ENCODE measurements around the gene PKN2.

Gene PKN2

DNA sequence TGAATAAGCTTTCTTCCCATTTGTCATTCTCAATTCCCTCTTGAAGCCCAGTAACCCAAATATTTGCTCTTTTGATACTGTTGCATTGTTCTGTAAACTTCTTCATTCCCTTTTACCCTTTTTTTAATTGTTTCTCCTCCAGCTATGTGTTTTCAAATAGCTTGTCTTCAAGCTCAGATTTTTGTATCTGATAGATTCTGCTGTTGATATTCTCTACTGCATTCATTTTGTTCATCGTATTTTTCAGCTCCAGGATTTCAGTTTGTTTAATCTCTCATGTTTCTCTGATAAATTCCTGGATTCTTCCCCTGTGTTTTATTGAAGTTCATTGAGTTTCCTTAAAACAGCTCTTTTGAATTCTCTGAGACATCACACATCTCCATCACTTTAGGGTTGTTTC, 51.8 kb downstream of the PKN2 start:
- no peak for DNase-seq

DNA sequence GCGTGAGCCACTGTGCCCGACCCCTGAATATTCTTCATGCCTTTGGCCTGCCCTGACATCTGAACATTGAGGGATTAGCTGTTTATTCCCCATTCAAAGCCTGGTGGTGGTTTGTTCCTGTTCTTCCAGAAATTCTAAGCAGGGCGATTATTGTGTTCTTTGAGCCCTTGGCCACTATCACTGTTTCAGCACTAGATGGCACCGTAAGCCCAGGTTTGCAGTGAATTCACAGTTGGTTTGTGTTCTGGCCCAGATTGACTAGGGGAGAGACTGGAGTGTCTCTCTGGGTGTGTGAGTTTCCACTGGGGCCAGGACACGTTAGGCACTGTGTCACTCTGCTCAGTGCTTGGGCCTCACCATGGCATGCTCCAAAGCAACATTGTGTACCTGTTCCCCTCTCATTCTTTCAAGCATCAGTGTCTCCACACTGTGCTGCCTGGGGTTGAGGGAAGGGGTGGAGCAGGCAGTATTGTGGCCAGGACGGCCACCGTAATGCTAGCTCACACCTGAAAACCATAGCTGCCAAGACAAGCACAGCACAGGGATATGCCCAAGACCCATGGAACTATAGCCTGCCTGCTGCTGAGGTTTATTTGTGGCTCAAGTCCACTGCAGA, 52.7 kb downstream of the PKN2 start:
- DNase-seq: no peak

DNA sequence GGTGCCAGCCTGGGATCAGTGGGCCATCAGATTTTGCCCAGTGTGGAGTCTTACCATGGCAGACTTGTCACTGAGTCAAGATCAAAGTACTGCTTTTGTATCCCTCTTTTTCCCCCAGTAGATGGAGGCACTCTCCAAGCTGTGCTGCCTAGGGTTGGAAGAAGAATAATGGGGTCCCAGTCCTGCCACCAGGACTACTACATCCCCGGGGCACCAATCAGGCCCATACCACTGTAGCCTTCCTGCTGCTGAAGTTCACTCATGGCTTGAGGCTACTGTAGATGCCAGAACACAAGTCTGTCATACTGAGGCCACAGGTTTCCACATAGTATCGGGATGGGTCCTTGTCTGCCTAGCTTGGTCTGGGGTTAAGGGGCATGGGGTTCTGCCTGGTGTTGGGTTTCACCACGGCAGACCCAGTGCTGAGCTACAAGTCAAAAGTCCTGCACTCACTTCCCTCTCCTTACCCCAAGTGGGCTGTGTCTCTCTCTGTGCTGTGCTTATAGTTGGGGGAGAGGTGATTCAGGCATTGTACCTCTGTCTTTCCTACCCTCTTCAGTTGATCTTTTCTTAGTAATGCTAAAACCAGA, 53.4 kb downstream of the PKN2 start:
- DNase-seq: no peak

DNA sequence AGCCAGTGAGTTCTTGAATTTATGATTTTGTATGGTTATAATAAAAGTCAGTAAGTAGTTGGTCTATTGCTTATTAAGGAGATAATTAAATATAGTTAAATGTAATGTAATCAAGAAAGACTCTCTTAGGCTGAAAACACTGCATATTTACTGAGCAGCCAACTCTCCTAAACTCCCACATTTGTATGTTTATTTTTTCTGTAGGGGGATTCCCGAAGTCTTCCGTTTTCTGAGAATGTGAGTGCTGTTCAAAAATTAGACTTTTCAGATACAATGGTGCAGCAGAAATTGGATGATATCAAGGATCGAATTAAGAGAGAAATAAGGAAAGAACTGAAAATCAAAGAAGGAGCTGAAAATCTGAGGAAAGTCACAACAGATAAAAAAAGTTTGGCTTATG, 56.7 kb downstream of the PKN2 start:
- no peak for DNase-seq

DNA sequence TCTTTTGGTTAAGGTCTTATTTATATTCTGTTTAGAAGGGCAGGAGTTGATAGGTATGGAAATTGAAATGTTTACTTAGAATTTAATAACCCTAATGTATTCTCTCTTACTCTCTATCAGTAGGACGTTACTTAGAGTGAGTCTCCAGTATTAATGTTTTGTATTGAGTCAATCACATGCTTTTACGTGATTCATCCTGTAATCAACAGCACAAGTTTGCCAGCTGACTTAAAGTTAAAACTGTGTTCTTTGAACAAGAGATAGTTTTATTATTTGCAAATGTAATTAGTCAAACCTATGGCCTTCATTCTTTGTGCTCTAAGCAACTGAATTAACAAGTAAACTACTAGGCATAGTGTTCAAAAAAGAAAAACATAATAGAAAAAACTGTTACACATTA, 57.3 kb downstream of the PKN2 start:
- no peak for DNase-seq

- DNase-seq: no peak
Measured at GRCh38 chr1:88742531-88742930, 58.5 kb downstream of the PKN2 start.

GRCh38 chr1:88744142-88744541, 60.1 kb downstream of the PKN2 start:
- DNase-seq: no peak

DNA sequence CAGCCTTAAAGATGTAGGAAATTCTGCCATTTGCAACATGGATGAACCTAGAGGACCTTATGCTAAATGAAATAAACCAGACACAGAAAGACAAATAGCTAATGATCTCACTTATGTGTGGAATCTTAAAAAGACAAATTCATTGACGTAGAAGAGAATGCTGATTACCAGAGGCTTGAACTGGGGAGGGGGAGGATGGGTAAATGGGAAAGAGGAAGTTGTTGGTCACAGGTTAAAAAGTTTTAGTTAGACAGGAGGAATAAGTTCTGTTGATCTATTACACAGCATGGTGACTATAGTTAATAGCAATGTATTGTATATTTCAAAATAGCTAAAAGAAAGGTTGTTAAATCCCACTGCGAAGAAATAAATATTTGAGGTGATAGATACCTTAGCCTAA, 62.8 kb downstream of the PKN2 start:
- DNase-seq: no peak

- DNase-seq: no peak
Measured at GRCh38 chr1:88751714-88752113, 67.6 kb downstream of the PKN2 start.

GRCh38 chr1:88753506-88753905, 69.4 kb downstream of the PKN2 start:
- DNase-seq: no peak

DNA sequence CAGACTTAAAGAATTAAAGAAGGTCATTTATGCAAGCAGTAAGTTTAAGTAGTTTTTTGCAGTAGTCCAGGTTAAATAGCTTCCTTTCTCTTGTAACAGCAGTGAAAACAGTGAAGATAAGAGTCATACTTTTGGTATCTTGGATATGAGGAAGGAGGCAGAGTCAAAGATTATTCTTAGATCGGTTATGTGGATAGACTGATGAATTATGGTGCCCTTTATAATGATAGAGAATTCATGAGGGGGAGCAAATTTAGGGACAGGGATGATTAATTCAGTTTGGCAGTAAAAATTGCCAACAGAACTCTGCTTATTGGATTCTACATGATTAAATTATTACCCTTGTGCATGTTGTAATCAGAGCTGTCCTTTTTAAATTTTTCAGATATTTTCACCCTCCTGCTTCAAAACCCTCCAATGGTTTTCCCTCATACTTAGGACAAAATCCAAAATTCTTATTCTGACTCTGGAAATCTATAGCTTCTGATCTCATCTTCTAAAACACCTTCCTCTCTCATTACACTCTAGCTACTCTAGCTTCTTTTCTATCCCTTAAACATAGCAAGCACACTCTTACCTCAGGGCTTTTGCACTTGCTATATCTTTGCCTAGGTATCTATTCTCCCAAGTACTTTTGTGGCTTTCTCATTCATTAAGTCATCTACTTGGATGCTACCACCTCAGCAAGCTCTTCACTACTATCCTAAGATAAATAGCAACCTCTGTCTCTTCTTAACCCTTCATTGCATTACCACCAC, 79.8 kb downstream of the PKN2 start:
- no peak for DNase-seq

- DNase-seq: no peak
Measured at GRCh38 chr1:88768187-88768586, 84.1 kb downstream of the PKN2 start.

DNA sequence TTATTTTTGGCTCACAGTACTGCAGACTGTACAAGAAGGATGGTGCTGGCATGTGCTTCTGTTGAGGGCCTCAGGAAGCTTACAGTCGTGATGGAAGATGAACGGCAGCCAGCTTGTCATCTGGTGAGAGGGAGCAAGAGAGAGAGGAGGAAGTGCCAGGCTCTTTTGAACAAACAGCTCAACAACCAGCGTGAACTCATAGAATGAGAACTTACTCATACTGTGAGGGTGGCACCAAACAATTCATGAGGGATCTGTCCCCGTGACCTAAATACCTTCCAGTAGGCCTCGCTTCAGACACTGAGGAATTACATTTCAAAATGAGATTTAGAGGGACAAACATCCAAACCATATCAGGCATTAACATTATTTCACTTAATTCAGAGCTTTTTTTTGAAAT, 84.7 kb downstream of the PKN2 start:
- no peak for DNase-seq

DNA sequence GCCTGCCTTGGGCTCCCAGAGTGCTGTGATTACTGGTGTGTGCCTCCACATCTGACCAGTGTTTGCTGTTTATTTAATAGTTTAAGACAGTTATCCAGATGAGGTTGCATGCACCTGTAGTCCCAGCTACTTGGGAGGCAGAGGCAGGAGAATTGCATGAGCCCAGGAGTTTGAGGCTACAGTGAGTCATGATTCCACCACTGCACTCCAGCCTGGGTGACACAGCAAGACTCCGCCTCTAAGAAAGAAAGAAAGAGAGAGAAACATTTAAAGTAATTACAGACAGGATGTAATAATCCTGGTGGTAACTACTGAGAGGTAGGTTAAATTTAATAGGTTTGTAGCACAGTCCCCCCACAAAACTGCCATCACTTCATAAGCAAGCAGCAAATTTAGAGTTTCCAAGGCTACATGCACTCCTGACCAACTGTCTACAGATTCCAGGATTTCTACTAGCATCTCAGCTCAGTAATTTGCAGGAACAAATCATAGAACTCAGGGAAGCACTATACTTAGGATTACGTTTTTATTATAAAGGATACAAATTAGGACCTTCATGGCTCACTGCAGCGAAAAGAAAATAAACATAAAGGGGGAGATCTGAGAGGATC, 89.6 kb downstream of the PKN2 start:
- no peak for DNase-seq

DNA sequence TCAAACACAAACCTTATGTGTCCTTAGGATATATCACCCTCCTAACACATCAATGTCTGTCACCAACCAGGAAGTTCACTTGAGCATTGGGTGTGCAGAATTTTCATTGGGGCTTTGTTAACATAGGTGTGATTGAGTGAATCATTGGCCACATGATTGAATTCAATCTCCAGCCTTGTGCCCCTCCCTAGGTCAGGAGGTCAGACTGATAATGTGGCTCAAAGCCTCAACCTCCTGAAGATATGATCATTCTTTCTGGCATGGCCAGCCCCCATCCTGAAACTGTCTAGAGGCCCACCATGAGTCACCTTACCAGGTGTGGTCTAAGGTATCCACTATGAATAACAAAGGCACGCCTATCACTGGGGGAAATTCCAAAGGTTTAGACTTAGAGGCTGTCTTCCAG, 90.1 kb downstream of the PKN2 start:
- no peak for DNase-seq

- no peak for DNase-seq
Measured at GRCh38 chr1:88777604-88778149, 93.6 kb downstream of the PKN2 start.

- no peak for DNase-seq
Measured at GRCh38 chr1:88779880-88780279, 95.8 kb downstream of the PKN2 start.

GRCh38 chr1:88780485-88780884, 96.4 kb downstream of the PKN2 start:
- no peak for DNase-seq

DNA sequence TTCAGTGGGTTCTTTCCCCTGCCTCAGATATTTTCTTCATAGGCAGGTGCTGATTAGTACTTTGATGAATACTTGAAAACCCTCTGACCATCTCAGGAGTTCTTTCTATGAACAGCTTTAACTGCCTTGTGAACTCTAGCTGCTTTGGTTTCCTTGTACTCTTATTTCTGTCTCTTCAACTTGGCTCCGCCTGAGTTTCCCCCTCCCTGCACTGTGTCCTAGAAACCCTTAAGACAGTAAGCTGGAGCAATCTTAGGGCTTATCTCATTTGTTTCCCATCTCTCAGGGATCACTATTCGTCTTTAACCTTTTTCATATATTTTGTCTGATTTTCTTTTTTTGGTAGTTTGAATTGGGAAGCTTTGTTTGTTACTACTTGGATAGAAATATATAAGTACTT, 99.1 kb downstream of the PKN2 start:
- DNase-seq: no peak

DNA sequence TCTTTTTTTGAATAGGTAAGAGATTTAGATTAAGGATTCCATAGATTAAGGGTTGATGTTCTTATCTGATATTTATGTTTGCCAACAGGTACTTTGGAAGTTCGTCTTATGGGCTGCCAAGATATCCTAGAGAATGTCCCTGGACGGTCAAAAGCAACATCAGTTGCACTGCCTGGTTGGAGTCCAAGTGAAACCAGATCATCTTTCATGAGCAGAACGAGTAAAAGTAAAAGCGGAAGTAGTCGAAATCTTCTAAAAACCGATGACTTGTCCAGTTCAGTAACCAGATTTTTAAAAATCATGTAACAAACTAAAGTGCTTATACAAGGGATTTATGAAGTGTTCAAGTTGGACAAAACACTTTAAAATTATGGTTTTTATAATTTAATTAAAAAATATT, 100.5 kb downstream of the PKN2 start:
- no peak for DNase-seq

- no peak for DNase-seq
Measured at GRCh38 chr1:88787023-88787903, 103.2 kb downstream of the PKN2 start.

GRCh38 chr1:88791192-88791591, 107.1 kb downstream of the PKN2 start:
- DNase-seq: no peak

GRCh38 chr1:88799491-88799890, 115.4 kb downstream of the PKN2 start:
- no peak for DNase-seq
